Keratinocyte (primary cell): ENCODE data around the gene DCDC1. TPM values are rescaled to one million over a fixed set of nuclear protein-coding genes. Genes with fewer than 3 reads are reported as not detected.

Experiments used
- DNase-seq: peaks from one replicate; pipeline ENCODE4 v3.0.0-alpha.2; 2011; ENCODE audit warnings: low read depth, missing footprints, low spot score
- FAIRE-seq: peaks from 2 replicates; lab custom pipeline; 2011; peaks lifted over from hg19 to GRCh38; lab: Jason Lieb, UNC
- H2AFZ ChIP-seq: 2 replicates; pipeline ENCODE4 v1.6.0; 2012; ENCODE audit warnings: low read length, control low read depth, inconsistent platforms; ENCODE audit not compliant: control insufficient read depth
- H3K27ac ChIP-seq: 2 replicates; pipeline ENCODE4 v1.5.1; 2011; ENCODE audit warnings: low read length; ENCODE audit not compliant: control insufficient read depth, insufficient read depth
- H3K27me3 ChIP-seq: 3 replicates; pipeline ENCODE4 v1.6.0; 2011; ENCODE audit warnings: low read length; ENCODE audit not compliant: control insufficient read depth, insufficient read depth; ENCODE audit errors: extremely low read depth
- H3K36me3 ChIP-seq, 2 experiments: 2 replicates in 1 of 2; 3 replicates in 1 of 2; pipeline ENCODE4 v1.5.1; 2011; ENCODE audit warnings: low read length in 2 of 2, mild to moderate bottlenecking in 1 of 2; ENCODE audit not compliant: control insufficient read depth in 2 of 2, insufficient read depth in 2 of 2; ENCODE audit errors: extremely low read depth in 1 of 2
- H3K4me1 ChIP-seq: 3 replicates; pipeline ENCODE4 v1.5.1; 2011; ENCODE audit warnings: low read length; ENCODE audit not compliant: control insufficient read depth, insufficient read depth; ENCODE audit errors: extremely low read depth
- H3K4me2 ChIP-seq: 3 replicates; pipeline ENCODE4 v1.6.0; 2011; ENCODE audit warnings: low read depth, low read length; ENCODE audit not compliant: control insufficient read depth, insufficient read depth; ENCODE audit errors: extremely low read depth
- H3K4me3 ChIP-seq, 3 experiments: fragments of 200-600 bp in 1 of 3; sonication (generic) in 1 of 3; 2 replicates in 2 of 3; 3 replicates in 1 of 3; pipeline ENCODE4 v1.5.1; 2011 to 2016; ENCODE audit warnings: low read length in 3 of 3, mild to moderate bottlenecking in 3 of 3, control low read depth in 2 of 3, inconsistent platforms in 1 of 3, low read depth in 1 of 3, mixed read lengths in 1 of 3, mixed run types in 1 of 3, moderate library complexity in 1 of 3; ENCODE audit not compliant: control insufficient read depth in 2 of 3, insufficient read depth in 2 of 3; ENCODE audit errors: extremely low read depth in 1 of 3
- H3K79me2 ChIP-seq: 2 replicates; pipeline ENCODE4 v1.6.0; 2012; ENCODE audit warnings: low read length; ENCODE audit not compliant: control insufficient read depth, insufficient read depth
- H3K9ac ChIP-seq: 3 replicates; pipeline ENCODE4 v1.6.0; 2011; ENCODE audit warnings: low read length; ENCODE audit not compliant: control insufficient read depth, insufficient read depth; ENCODE audit errors: extremely low read depth
- H3K9me1 ChIP-seq: 3 replicates; pipeline ENCODE4 v1.6.0; 2011; ENCODE audit warnings: low read length; ENCODE audit not compliant: control insufficient read depth, insufficient read depth; ENCODE audit errors: extremely low read depth
- H3K9me3 ChIP-seq: 2 replicates; pipeline ENCODE4 v1.5.1; 2012; ENCODE audit warnings: low read depth, low read length; ENCODE audit not compliant: control insufficient read depth
- H4K20me1 ChIP-seq: 3 replicates; pipeline ENCODE4 v1.6.0; 2011; ENCODE audit warnings: low read length; ENCODE audit not compliant: control insufficient read depth, insufficient read depth; ENCODE audit errors: extremely low read depth
- EZH2 ChIP-seq: IDR thresholded peaks from one replicate; pipeline ENCODE4 v1.6.1; 2012; ENCODE audit warnings: inconsistent platforms, mild to moderate bottlenecking, low read length, moderate library complexity
- dilution Hi-C: fragments of 300-500 bp; cut with MboI; formaldehyde crosslinking; loops from one replicate; pipeline ENCODE4 v1.7.0; 2020; ENCODE audit warnings: low sequenced_read_pairs; ENCODE audit not compliant: extremely low pct_ligation_motif_present
- polyA plus RNA-seq, 5 experiments: library from polyadenylated mRNA; depleted of rRNA in 3 of 5; stranded (reverse) in 3 of 5; stranded (forward) in 1 of 5; unstranded in 1 of 5; fragments of >200 nt; gene quantifications; 1 replicate in 1 of 5; 2 replicates in 3 of 5; 3 replicates in 1 of 5; pipeline versions ENCODE4 v1.2.1 to v1.2.3, GENCODE V29; 2011 to 2012; ENCODE audit warnings: missing spikeins in 2 of 5, low read depth in 1 of 5, low replicate concordance in 1 of 5
- TF ChIP-seq, protein P1 (sequence below), 3 experiments: IDR thresholded peaks in 1 of 3; conservative IDR thresholded peaks in 1 of 3; optimal IDR thresholded peaks in 1 of 3; 2 replicates in 2 of 3; 3 replicates in 1 of 3; pipeline versions ENCODE3 to v1.5.1; 2011; ENCODE audit warnings: low read length in 3 of 3, mild to moderate bottlenecking in 3 of 3, moderate library complexity in 2 of 3, control low read depth in 1 of 3, inconsistent platforms in 1 of 3; ENCODE audit not compliant: insufficient read depth in 2 of 3; ENCODE audit errors: extremely low read depth in 1 of 3

The DCDC1 gene
- polyA plus RNA-seq, 1 donor (not counting 4 experiments of a cell fraction or from before 2014, with no cell fraction given) = 0.08 TPM

DNA sequence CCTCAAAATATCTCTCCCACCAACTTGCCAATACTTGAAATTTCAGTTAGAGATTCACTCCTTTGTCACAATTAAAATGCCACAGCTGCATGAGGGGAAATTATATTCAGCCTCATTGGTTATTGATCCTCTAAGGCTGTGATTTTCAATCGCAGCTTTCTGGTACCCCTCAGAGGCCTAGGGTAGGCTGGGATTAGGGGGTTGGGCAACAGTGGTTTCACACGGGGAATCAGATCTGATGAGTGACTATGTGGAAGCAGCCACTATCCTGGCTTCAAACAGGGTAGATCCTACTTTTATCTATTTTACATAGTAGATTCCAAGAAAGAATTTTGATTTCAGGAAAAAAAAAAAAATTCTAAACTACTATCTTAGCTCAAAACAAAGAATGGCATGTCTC is 252.5 kb downstream of the DCDC1 start:
- no peak overlapping the region for H3K4me2 ChIP-seq
- H3K79me2 ChIP-seq = no peaks in the 10 kb centered on the region
- H3K4me3 ChIP-seq = no peak overlapping the region
- H3K9ac ChIP-seq = no peak overlapping the region
- DNase-seq (no peak), FAIRE-seq (no peak)
- H3K9me3 ChIP-seq = no peaks in the 10 kb centered on the region
- TF ChIP-seq, protein P1, sequence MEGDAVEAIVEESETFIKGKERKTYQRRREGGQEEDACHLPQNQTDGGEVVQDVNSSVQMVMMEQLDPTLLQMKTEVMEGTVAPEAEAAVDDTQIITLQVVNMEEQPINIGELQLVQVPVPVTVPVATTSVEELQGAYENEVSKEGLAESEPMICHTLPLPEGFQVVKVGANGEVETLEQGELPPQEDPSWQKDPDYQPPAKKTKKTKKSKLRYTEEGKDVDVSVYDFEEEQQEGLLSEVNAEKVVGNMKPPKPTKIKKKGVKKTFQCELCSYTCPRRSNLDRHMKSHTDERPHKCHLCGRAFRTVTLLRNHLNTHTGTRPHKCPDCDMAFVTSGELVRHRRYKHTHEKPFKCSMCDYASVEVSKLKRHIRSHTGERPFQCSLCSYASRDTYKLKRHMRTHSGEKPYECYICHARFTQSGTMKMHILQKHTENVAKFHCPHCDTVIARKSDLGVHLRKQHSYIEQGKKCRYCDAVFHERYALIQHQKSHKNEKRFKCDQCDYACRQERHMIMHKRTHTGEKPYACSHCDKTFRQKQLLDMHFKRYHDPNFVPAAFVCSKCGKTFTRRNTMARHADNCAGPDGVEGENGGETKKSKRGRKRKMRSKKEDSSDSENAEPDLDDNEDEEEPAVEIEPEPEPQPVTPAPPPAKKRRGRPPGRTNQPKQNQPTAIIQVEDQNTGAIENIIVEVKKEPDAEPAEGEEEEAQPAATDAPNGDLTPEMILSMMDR (optimal IDR thresholded peaks at IDR 0.05 in 1 of 3, IDR thresholded peaks at IDR 0.05 in 1 of 3, conservative IDR thresholded peaks at IDR 0.05 in 1 of 3; ENCODE audit: extremely low read depth in 1 of 3, insufficient read depth in 2 of 3, low read length in 3 of 3) = no peak
- TF ChIP-seq EZH2 = no peak
- H4K20me1 ChIP-seq = no peaks in the 10 kb centered on the region
- H2AFZ ChIP-seq = no peak overlapping the region
- no peaks in the 10 kb centered on the region for H3K4me1 ChIP-seq
- H3K27ac ChIP-seq = no peak overlapping the region
- no peaks in the 10 kb centered on the region for H3K9me1 ChIP-seq
- no peaks in the 10 kb centered on the region for H3K36me3 ChIP-seq
- dilution Hi-C loops = no loop called here
- no peaks in the 10 kb centered on the region for H3K27me3 ChIP-seq

DNA sequence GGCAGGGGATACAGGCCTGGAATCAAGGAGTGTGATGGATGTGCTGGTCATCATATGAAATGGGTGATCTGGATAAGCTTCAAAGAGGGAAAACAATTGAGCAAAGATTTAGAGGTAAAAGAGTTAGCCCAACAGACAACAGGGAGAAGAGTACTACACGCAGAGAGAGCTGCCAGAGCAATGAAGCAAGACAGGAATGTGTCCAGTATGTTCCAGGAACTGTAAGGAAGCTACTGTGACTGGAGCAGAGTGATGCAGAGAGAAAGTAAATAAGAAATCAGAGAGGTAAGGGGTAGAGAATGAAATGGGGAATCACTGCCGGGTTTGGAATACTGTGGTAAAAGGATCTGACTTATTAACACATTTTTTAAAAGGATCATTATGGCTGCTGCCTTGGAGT is 255.1 kb downstream of the DCDC1 start:
- H2AFZ ChIP-seq = no peak overlapping the region
- no peak for FAIRE-seq
- H3K9me3 ChIP-seq = no peaks in the 10 kb centered on the region
- no peak overlapping the region for H3K27ac ChIP-seq
- H3K9me1 ChIP-seq = no peaks in the 10 kb centered on the region
- H4K20me1 ChIP-seq = no peaks in the 10 kb centered on the region
- dilution Hi-C loops = no loop called here
- H3K27me3 ChIP-seq = no peaks in the 10 kb centered on the region
- TF ChIP-seq, protein P1 (optimal IDR thresholded peaks at IDR 0.05 in 1 of 3, IDR thresholded peaks at IDR 0.05 in 1 of 3, conservative IDR thresholded peaks at IDR 0.05 in 1 of 3; ENCODE audit: extremely low read depth in 1 of 3, insufficient read depth in 2 of 3, low read length in 3 of 3) = no peak
- TF ChIP-seq EZH2 = no peak
- H3K4me3 ChIP-seq = no peak overlapping the region
- H3K4me2 ChIP-seq = no peak overlapping the region
- H3K36me3 ChIP-seq = no peaks in the 10 kb centered on the region
- no peak overlapping the region for H3K9ac ChIP-seq
- H3K79me2 ChIP-seq = no peaks in the 10 kb centered on the region
- no peak for DNase-seq
- no peaks in the 10 kb centered on the region for H3K4me1 ChIP-seq
